ENCODE results near the gene CCDC6. TPM values are rescaled to one million over a fixed set of nuclear protein-coding genes. Genes with fewer than 3 reads are reported as not detected.

Gene CCDC6
- total and polyA plus RNA-seq, 2 of the 8 experiments (the other 6 are each of a cell fraction or from before 2014, with no cell fraction given): 42.2 to 74.4 TPM

GRCh38 chr10:59868696-59869593 lies 37.4 kb downstream of the CCDC6 start:
- no peak overlapping the region for H4K8ac ChIP-seq (ENCODE audit: extremely low read depth, insufficient read depth, low read length)
- no peak for DNase-seq (ENCODE audit: low read depth in 1 of 2, low spot score in 2 of 2)
- no peak for FAIRE-seq
- no peak overlapping the region for H2BK5ac ChIP-seq (ENCODE audit: low read depth, low read length)
- no peaks in the 10 kb centered on the region; the same call in 1 of the 2 replicates for H3K23me2 ChIP-seq (ENCODE audit: low read depth, low read length)
- peaks cover 21 to 45% of the 10 kb centered on the region in 2 experiments for H4K20me1 ChIP-seq (replicated peaks in 1 of 2; ENCODE audit: control insufficient read depth in 1 of 2, insufficient read depth in 2 of 2, low read length in 2 of 2)
- no peak overlapping the region for H3K9ac ChIP-seq (replicated peaks in 1 of 4; ENCODE audit: extremely low read depth in 1 of 4, low read depth in 3 of 4, low read length in 3 of 4)
- H2BK120ac ChIP-seq (replicated peaks; ENCODE audit: low read depth, low read length): no peak overlapping the region
- H2BK20ac ChIP-seq (ENCODE audit: low read length): no peak overlapping the region
- H3K4me3 ChIP-seq (ENCODE audit: extremely low read depth in 1 of 4, insufficient read depth in 2 of 4, low read depth in 3 of 4, low read length in 4 of 4): no peak overlapping the region
- no peak overlapping the region for H3K4me2 ChIP-seq (ENCODE audit: insufficient read depth in 1 of 2, low read depth in 2 of 2, low read length in 2 of 2)
- CTCF ChIA-PET (ENCODE audit: partially characterized antibody): interaction anchor here (1.1 to 1.2 kb wide), 2 partner anchors 38 to 168 kb away, joined by 3 to 4 read pairs; no protein-coding TSS in a partner anchor
- POLR2A ChIA-PET (ENCODE audit: partially characterized antibody): no interaction called here
- no peak overlapping the region for H2BK12ac ChIP-seq (ENCODE audit: low read depth, low read length)
- H3K9me3 ChIP-seq (ENCODE audit: insufficient read depth in 2 of 2, low read depth in 1 of 2, low read length in 1 of 2): no peaks in the 10 kb centered on the region
- H2BK15ac ChIP-seq (ENCODE audit: low read length): no peak overlapping the region
- H3K18ac ChIP-seq (ENCODE audit: extremely low read depth, low read length): no peak overlapping the region
- 82% methylated on average over 6 of the region's 6 CpGs; no CpG with 5 or more reads in 1 of the 2 experiments for WGBS, 2 experiments (ENCODE audit: extremely low coverage in 1 of 2, insufficient coverage in 1 of 2, insufficient read length in 1 of 2, insufficient replicate concordance in 2 of 2, low coverage in 1 of 2, low lambda C conversion rate in 2 of 2, missing lambda C conversion rate in 1 of 2)
- H3K4me1 ChIP-seq (replicated peaks in 1 of 4; ENCODE audit: control insufficient read depth in 3 of 4, insufficient read depth in 4 of 4, low read length in 3 of 4): peaks cover 0 to 26% (median 18%) of the 10 kb centered on the region in 4 experiments; a peak in 5 of 7 replicates
- no peak overlapping the region for H4K91ac ChIP-seq (replicated peaks; ENCODE audit: insufficient read length, low read length)
- no peak overlapping the region for H4K5ac ChIP-seq (ENCODE audit: insufficient read length, low read depth, low read length)
- H3K56ac ChIP-seq (replicated peaks; ENCODE audit: insufficient read length, low read depth, low read length): no peak overlapping the region
- H3K79me2 ChIP-seq (ENCODE audit: control insufficient read depth in 1 of 2, insufficient read depth in 2 of 2, low read length in 2 of 2): peaks cover 46 to 100% of the 10 kb centered on the region in 2 experiments; a peak in 3 of 4 replicates
- H3K36me3 ChIP-seq (ENCODE audit: control insufficient read depth in 2 of 4, insufficient read depth in 4 of 4, low read length in 3 of 4): no peaks in the 10 kb centered on the region
- no peak overlapping the region for H3K14ac ChIP-seq (ENCODE audit: insufficient read length)
- peaks cover 6% of the 10 kb centered on the region for H3K79me1 ChIP-seq (ENCODE audit: low read depth, low read length)
- no peak overlapping the region for H2AFZ ChIP-seq (ENCODE audit: low read length)
- H3K27ac ChIP-seq (ENCODE audit: low read depth, low read length): no peak overlapping the region
- H3K23ac ChIP-seq (ENCODE audit: insufficient read length): no peak overlapping the region
- H2AK5ac ChIP-seq (ENCODE audit: low read depth, low read length): 0 out of 2 replicates have a peak overlapping the region, but pooled peaks have one; percentile 44
- no peaks in the 10 kb centered on the region for H3K27me3 ChIP-seq (replicated peaks in 1 of 4; ENCODE audit: control insufficient read depth in 3 of 4, extremely low read depth in 1 of 4, insufficient read depth in 3 of 4, low read length in 3 of 4)
- H3K4ac ChIP-seq (replicated peaks; ENCODE audit: insufficient read length, low read depth, low read length): no peak overlapping the region
- TF ChIP-seq ASH2L (IDR thresholded peaks at IDR 0.05; ENCODE audit: low read length): no peak
- TF ChIP-seq CBX5 (IDR thresholded peaks at IDR 0.05; ENCODE audit: low read depth, low read length): no peak
- TF ChIP-seq EZH2 (IDR thresholded peaks at IDR 0.05; ENCODE audit: low read depth, low read length, severe bottlenecking): no peak
- no peak for TF ChIP-seq SP1 (IDR thresholded peaks at IDR 0.05; ENCODE audit: low read depth, low read length)
- TF ChIP-seq SIRT6 (IDR thresholded peaks at IDR 0.05; ENCODE audit: low read length): no peak
- no peak for TF ChIP-seq CREB1 (IDR thresholded peaks at IDR 0.05)
- TF ChIP-seq SIN3A (conservative IDR thresholded peaks at IDR 0.05 in 1 of 2, IDR thresholded peaks at IDR 0.05 in 1 of 2; ENCODE audit: low read depth in 1 of 2, low read length in 2 of 2): no peak
- no peak for TF ChIP-seq NANOG (IDR thresholded peaks at IDR 0.05; ENCODE audit: insufficient read depth, low read depth, low read length, poor library complexity, severe bottlenecking)
- no peak for TF ChIP-seq SP2 (IDR thresholded peaks at IDR 0.05; ENCODE audit: low read length)
- no peak for TF ChIP-seq KDM5A (IDR thresholded peaks at IDR 0.05; ENCODE audit: low read length)
- TF ChIP-seq RFX5 (IDR thresholded peaks at IDR 0.05; ENCODE audit: borderline replicate concordance, low read depth, low read length): no peak
- no peak for TF ChIP-seq JUND (IDR thresholded peaks at IDR 0.05; ENCODE audit: low read length)

Data from H1 (cell line).